GM19372 (cell line): Measurements from ENCODE around the gene ALPK1.

Source experiments
- ATAC-seq: cut with Tn5 transposase; IDR thresholded peaks from one replicate; pipeline ENCODE4 v1.9.1; 2021; ENCODE audit warnings: mild to moderate bottlenecking, low read depth, moderate library complexity; ENCODE audit not compliant: unreplicated experiment

ALPK1 gene

GRCh38 chr4:112321776-112322684, 24.9 kb downstream of the ALPK1 start:
- ATAC-seq: peak; percentile 36

DNA sequence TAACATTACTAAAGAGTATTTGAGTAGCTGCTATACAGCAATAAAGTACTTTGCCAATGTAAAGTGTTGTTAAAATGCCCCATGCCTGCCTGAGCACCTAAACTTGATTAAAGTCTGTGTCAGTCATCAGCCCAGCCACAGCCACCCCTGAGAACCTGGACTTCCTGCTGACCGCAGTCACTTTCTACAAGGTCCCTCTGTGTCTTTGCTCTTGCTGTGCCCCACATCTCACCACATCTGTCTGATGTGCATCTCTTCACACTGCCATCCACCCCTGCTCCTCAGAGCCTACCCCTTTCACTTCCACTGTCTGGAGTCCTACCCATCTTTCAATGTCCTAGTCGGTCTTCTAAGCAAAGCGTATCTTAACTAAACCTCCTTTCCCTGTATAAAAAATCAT, 25.7 kb downstream of the ALPK1 start:
- no peak for ATAC-seq

DNA sequence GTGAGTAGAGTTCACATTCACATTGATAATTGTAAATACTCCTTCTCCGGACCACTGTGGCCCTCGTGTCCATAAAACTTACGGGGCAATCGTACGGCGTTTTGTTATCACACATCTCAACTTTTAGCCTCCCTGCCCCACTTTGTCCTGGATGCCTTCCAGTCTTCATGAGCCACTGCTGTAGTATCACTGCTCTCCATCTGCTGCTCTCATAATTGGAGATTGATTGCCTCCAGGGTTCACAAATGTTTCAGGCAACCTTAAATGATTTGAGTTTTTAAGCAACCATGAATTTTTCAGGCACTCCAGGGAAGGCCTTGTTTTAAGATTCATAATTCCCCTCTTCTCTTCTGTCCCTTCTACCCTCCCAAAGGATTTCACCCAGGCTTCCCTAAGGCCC, 28.4 kb downstream of the ALPK1 start:
- ATAC-seq: no peak

GRCh38 chr4:112327965-112328733, 31.0 kb downstream of the ALPK1 start:
- ATAC-seq: peak; percentile 61

- ATAC-seq: no peak
Measured at GRCh38 chr4:112328734-112329130, 31.6 kb downstream of the ALPK1 start.

- ATAC-seq: no peak
Measured at GRCh38 chr4:112329672-112330375, 32.7 kb downstream of the ALPK1 start.

DNA sequence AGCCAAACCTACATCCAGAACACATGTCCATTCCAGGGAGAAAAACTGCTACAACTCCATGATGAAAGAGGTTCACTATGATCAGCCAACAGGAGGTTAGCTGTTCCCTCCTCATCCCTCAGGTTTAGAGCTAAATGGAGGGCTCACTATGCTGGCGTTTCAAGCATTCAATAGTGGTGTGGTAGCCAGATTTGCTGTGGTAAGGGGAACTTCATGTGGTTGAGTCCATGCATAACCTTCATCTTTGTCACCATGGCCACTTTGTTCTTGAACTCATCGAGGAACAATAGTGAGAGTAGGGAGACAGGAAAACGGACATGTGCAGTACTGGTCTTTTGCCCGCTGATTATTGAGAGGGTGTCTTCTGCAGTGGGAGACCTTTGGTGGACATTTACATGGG, 33.8 kb downstream of the ALPK1 start:
- ATAC-seq: no peak

GRCh38 chr4:112332398-112332797, 35.2 kb downstream of the ALPK1 start:
- ATAC-seq: no peak

DNA sequence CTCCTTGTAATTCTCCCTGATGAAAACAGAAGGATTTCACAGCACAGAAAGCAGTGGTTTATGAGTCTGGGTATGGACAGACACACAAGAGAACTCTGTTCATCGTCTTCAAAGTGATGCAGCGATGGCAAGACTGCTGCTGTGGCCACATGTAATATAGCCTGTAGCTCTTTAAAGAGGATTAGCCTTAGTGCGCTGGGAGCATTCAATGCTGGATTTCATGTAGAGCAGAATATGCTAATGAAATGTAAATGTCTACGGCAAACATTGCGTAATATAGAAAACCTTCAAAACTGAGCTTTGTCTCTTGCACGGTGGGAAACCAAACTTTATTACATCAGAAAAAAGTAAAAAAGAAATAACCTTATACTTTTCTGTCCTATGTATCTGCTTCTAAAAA, 42.9 kb downstream of the ALPK1 start:
- no peak for ATAC-seq

GRCh38 chr4:112341033-112341432, 43.9 kb downstream of the ALPK1 start:
- ATAC-seq: no peak

DNA sequence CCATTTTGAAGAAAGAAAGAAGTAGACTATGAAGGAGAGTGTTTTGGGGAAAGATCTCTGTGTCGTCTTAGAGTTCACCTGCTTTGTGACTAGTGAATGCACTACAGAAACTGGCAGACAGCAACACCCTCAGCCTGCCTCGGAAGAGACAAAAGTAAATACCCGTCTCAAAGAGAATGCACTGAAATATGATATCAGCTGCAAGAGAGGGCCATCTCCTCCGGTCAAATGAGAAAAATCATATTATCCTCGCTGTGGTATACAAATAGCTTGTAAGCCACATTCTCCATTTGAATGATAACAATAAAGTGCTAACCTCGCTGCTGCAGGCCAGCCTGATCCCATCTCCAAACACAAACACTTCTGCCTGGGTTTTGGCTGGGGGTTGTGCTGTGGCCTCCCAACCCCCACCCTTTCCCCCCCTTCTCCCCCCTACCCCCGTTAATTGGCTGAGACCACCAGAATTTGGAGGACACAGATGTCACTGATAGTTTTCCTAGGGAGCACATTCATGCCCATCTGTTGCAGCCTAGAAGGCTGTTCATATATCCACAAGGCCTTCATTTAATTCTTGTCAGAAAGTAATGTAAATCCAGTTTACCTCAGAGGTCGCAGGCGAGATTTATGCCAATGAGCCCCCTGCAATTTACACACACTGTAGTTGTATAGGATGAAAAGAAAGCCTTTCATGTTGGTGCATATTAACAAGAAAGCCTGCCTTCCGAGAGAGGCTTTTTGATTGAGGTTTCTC, 46.3 kb downstream of the ALPK1 start:
- ATAC-seq: no peak

GRCh38 chr4:112348488-112349158, 51.5 kb downstream of the ALPK1 start:
- no peak for ATAC-seq

- no peak for ATAC-seq
Measured at GRCh38 chr4:112352736-112353135, 55.6 kb downstream of the ALPK1 start.

DNA sequence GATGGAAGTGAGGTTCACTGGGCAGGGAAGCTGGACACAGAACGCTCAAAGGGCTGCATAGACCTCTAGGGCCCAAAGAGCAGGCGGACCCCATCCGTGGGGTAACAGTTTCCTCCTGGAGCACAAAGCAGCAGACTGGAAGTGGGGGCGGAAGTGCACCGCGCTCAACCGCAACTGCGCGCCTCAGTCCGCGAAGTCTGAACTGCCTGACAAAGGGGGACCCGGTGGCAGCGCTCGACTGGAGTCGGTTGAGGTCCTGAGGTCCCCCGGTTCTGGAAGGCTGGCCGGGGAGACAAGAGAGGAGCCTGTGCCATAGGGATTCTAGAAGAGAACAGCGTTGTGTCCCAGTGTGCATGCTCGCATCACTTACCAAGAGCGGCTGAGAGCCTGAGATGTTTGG, 58.5 kb downstream of the ALPK1 start:
- ATAC-seq: no peak

- no peak for ATAC-seq
Measured at GRCh38 chr4:112357453-112357852, 60.3 kb downstream of the ALPK1 start.

DNA sequence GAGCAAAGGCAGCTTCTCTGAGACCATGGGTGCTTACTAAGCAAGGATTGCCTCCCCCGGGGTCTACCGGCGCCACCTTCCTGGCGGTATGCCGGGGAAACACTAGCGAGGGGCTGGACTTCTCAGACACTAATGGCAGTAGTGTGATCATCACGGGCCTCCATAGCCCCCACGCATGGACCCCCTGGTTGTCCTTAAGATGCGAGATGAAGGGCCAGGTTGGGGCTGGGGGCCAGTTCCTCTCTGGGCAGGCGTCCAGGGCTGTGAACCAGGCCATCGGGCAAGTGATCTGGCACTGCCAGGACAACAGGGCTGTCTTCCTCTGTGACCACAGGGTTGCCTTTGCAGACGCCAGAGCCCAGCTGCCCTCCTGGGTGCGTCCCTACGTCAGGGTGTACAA, 60.7 kb downstream of the ALPK1 start:
- no peak for ATAC-seq

DNA sequence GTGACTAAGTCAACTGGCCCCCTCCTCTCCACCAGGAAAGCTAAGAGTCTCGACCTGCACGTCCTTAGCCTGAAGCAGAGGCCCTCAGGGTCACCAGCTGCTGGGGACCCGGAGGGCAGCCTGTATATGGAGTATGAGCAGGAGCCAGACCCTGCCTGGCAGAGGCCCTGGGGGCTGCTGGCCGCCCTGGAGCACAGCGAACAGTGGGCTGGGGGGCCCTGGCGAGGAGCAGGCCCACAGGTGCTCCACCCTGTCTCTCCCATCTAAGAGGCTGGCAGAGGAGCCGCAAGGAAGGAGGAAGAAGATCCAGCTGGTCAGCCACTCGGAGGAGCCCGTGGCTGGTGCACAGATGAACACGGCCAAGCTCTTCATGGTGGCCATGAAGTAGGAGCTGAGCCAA, 61.2 kb downstream of the ALPK1 start:
- ATAC-seq: no peak

GRCh38 chr4:112358952-112359749, 62.0 kb downstream of the ALPK1 start:
- no peak for ATAC-seq

DNA sequence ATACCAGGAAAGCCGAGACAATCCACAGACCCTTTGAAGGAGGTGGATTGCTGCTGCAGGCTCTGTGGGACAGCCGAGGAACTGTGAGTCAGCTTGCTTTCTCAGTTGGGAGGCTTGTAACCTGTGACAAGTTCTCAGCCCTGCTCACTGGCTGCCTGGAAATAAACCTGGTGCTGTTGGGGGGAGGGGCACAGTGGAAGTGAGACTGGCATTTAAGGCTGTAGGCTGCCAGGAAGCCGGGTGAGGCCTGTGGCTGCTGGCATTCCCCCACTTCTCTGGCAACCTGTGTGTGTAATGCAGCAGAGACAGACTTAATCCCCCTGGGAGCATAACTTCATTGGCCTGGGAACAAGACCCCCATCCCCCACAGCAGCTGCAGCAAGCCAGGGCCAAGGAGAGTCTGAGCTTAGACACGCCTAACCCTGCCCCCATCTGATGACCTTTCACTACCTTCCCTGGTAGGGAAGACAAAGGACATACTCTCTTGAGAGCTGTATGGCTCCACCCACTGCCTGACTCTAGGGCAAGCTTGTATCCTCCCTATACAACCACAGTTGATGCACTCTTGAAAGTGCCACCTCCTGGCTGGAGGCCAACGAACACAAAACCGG, 64.1 kb downstream of the ALPK1 start:
- no peak for ATAC-seq
